Keratinocyte (primary cell): Measurements from ENCODE around the gene SPATA24. TPM values are rescaled to one million over a fixed set of nuclear protein-coding genes. Genes with fewer than 3 reads are reported as not detected.

Source experiments
- DNase-seq: peaks from one replicate; pipeline ENCODE4 v3.0.0-alpha.2; 2011; ENCODE audit warnings: low read depth, missing footprints, low spot score
- FAIRE-seq: peaks from 2 replicates; lab custom pipeline; 2011; peaks lifted over from hg19 to GRCh38; lab: Jason Lieb, UNC
- H2AFZ ChIP-seq: 2 replicates; pipeline ENCODE4 v1.6.0; 2012; ENCODE audit warnings: low read length, control low read depth, inconsistent platforms; ENCODE audit not compliant: control insufficient read depth
- H3K27ac ChIP-seq: 2 replicates; pipeline ENCODE4 v1.5.1; 2011; ENCODE audit warnings: low read length; ENCODE audit not compliant: control insufficient read depth, insufficient read depth
- H3K27me3 ChIP-seq: 3 replicates; pipeline ENCODE4 v1.6.0; 2011; ENCODE audit warnings: low read length; ENCODE audit not compliant: control insufficient read depth, insufficient read depth; ENCODE audit errors: extremely low read depth
- H3K36me3 ChIP-seq, 2 experiments: 2 replicates in 1 of 2; 3 replicates in 1 of 2; pipeline ENCODE4 v1.5.1; 2011; ENCODE audit warnings: low read length in 2 of 2, mild to moderate bottlenecking in 1 of 2; ENCODE audit not compliant: control insufficient read depth in 2 of 2, insufficient read depth in 2 of 2; ENCODE audit errors: extremely low read depth in 1 of 2
- H3K4me1 ChIP-seq: 3 replicates; pipeline ENCODE4 v1.5.1; 2011; ENCODE audit warnings: low read length; ENCODE audit not compliant: control insufficient read depth, insufficient read depth; ENCODE audit errors: extremely low read depth
- H3K4me2 ChIP-seq: 3 replicates; pipeline ENCODE4 v1.6.0; 2011; ENCODE audit warnings: low read depth, low read length; ENCODE audit not compliant: control insufficient read depth, insufficient read depth; ENCODE audit errors: extremely low read depth
- H3K4me3 ChIP-seq, 3 experiments: fragments of 200-600 bp in 1 of 3; sonication (generic) in 1 of 3; 2 replicates in 2 of 3; 3 replicates in 1 of 3; pipeline ENCODE4 v1.5.1; 2011 to 2016; ENCODE audit warnings: low read length in 3 of 3, mild to moderate bottlenecking in 3 of 3, control low read depth in 2 of 3, inconsistent platforms in 1 of 3, low read depth in 1 of 3, mixed read lengths in 1 of 3, mixed run types in 1 of 3, moderate library complexity in 1 of 3; ENCODE audit not compliant: control insufficient read depth in 2 of 3, insufficient read depth in 2 of 3; ENCODE audit errors: extremely low read depth in 1 of 3
- H3K79me2 ChIP-seq: 2 replicates; pipeline ENCODE4 v1.6.0; 2012; ENCODE audit warnings: low read length; ENCODE audit not compliant: control insufficient read depth, insufficient read depth
- H3K9ac ChIP-seq: 3 replicates; pipeline ENCODE4 v1.6.0; 2011; ENCODE audit warnings: low read length; ENCODE audit not compliant: control insufficient read depth, insufficient read depth; ENCODE audit errors: extremely low read depth
- H3K9me1 ChIP-seq: 3 replicates; pipeline ENCODE4 v1.6.0; 2011; ENCODE audit warnings: low read length; ENCODE audit not compliant: control insufficient read depth, insufficient read depth; ENCODE audit errors: extremely low read depth
- H3K9me3 ChIP-seq: 2 replicates; pipeline ENCODE4 v1.5.1; 2012; ENCODE audit warnings: low read depth, low read length; ENCODE audit not compliant: control insufficient read depth
- H4K20me1 ChIP-seq: 3 replicates; pipeline ENCODE4 v1.6.0; 2011; ENCODE audit warnings: low read length; ENCODE audit not compliant: control insufficient read depth, insufficient read depth; ENCODE audit errors: extremely low read depth
- CTCF ChIP-seq, 3 experiments: IDR thresholded peaks in 1 of 3; conservative IDR thresholded peaks in 1 of 3; optimal IDR thresholded peaks in 1 of 3; 2 replicates in 2 of 3; 3 replicates in 1 of 3; pipeline versions ENCODE3 to v1.5.1; 2011; ENCODE audit warnings: low read length in 3 of 3, mild to moderate bottlenecking in 3 of 3, moderate library complexity in 2 of 3, control low read depth in 1 of 3, inconsistent platforms in 1 of 3; ENCODE audit not compliant: insufficient read depth in 2 of 3; ENCODE audit errors: extremely low read depth in 1 of 3
- EZH2 ChIP-seq: IDR thresholded peaks from one replicate; pipeline ENCODE4 v1.6.1; 2012; ENCODE audit warnings: inconsistent platforms, mild to moderate bottlenecking, low read length, moderate library complexity
- dilution Hi-C: fragments of 300-500 bp; cut with MboI; formaldehyde crosslinking; loops from one replicate; pipeline ENCODE4 v1.7.0; 2020; ENCODE audit warnings: low sequenced_read_pairs; ENCODE audit not compliant: extremely low pct_ligation_motif_present
- polyA plus RNA-seq, 5 experiments: library from polyadenylated mRNA; depleted of rRNA in 3 of 5; stranded (reverse) in 3 of 5; stranded (forward) in 1 of 5; unstranded in 1 of 5; fragments of >200 nt; gene quantifications; 1 replicate in 1 of 5; 2 replicates in 3 of 5; 3 replicates in 1 of 5; pipeline versions ENCODE4 v1.2.1 to v1.2.3, GENCODE V29; 2011 to 2012; ENCODE audit warnings: missing spikeins in 2 of 5, low read depth in 1 of 5, low replicate concordance in 1 of 5

SPATA24 gene
- polyA plus RNA-seq, 1 donor (not counting 4 experiments of a cell fraction or from before 2014, with no cell fraction given) = 4.9 TPM

GRCh38 chr5:139408191-139408590 is 4.3 kb upstream of the SPATA24 start:
- DNase-seq = no peak
- H3K79me2 ChIP-seq = no peaks in the 10 kb centered on the region
- no peaks in the 10 kb centered on the region for H4K20me1 ChIP-seq
- no peak overlapping the region for H3K27ac ChIP-seq
- no peak overlapping the region for H3K9ac ChIP-seq
- H3K4me1 ChIP-seq = peaks cover 10% of the 10 kb centered on the region
- H3K9me3 ChIP-seq = no peaks in the 10 kb centered on the region
- TF ChIP-seq CTCF (optimal IDR thresholded peaks at IDR 0.05 in 1 of 3, IDR thresholded peaks at IDR 0.05 in 1 of 3, conservative IDR thresholded peaks at IDR 0.05 in 1 of 3; ENCODE audit: extremely low read depth in 1 of 3, insufficient read depth in 2 of 3, low read length in 3 of 3) (no peak), EZH2 (no peak)
- no peaks in the 10 kb centered on the region for H3K27me3 ChIP-seq
- H3K4me3 ChIP-seq = no peak overlapping the region
- H2AFZ ChIP-seq = no peak overlapping the region
- H3K9me1 ChIP-seq = no peaks in the 10 kb centered on the region
- dilution Hi-C loops = no loop called here
- no peak overlapping the region for H3K4me2 ChIP-seq
- no peak for FAIRE-seq
- no peaks in the 10 kb centered on the region for H3K36me3 ChIP-seq

- Histone ChIP-seq H3K9me3 (no peaks in the 10 kb centered on the region), H3K27me3 (no peaks in the 10 kb centered on the region), H2AFZ (no peak overlapping the region), H3K4me3 (no peak overlapping the region), H3K27ac (no peak overlapping the region), H3K4me1 (peaks cover 14% of the 10 kb centered on the region), H3K4me2 (no peak overlapping the region), H3K9me1 (no peaks in the 10 kb centered on the region), H4K20me1 (no peaks in the 10 kb centered on the region), H3K36me3 (no peaks in the 10 kb centered on the region), H3K79me2 (no peaks in the 10 kb centered on the region), H3K9ac (no peak overlapping the region)
- TF ChIP-seq EZH2 (no peak), CTCF (optimal IDR thresholded peaks at IDR 0.05 in 1 of 3, IDR thresholded peaks at IDR 0.05 in 1 of 3, conservative IDR thresholded peaks at IDR 0.05 in 1 of 3; ENCODE audit: extremely low read depth in 1 of 3, insufficient read depth in 2 of 3, low read length in 3 of 3) (no peak)
- dilution Hi-C loops = no loop called here
- FAIRE-seq = no peak
- DNase-seq = no peak
Measured at GRCh38 chr5:139407517-139407916, 3.6 kb upstream of the SPATA24 start.
